GM18868 (cell line): ENCODE data around the gene ELFN1.

Source experiments
- ATAC-seq: cut with Tn5 transposase; IDR thresholded peaks from one replicate; pipeline ENCODE4 v1.9.1; 2021; ENCODE audit warnings: mild to moderate bottlenecking, moderate library complexity; ENCODE audit not compliant: unreplicated experiment

The ELFN1 gene

GRCh38 chr7:1662767-1663166, 7.3 kb upstream of the ELFN1 start:
- no peak for ATAC-seq

DNA sequence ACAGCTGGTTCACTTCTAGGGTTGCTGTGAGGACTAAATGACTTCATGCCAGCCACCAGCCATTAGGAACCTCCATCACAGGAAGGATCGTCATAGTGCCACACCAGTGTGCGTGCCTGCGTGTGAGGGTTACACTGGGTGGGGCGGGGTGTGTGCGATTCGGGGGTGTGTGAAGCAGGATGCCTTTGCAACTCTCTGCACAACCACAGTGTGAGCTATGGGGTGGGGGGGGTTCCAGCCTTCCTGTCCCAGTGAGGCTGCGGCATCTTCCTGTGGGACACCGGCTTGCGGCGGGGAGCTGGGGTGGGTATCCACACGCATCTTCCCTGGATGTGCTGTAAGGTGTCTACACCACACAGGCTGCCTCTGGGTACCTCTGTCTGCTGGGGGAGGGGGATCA, 6.9 kb upstream of the ELFN1 start:
- ATAC-seq: no peak

DNA sequence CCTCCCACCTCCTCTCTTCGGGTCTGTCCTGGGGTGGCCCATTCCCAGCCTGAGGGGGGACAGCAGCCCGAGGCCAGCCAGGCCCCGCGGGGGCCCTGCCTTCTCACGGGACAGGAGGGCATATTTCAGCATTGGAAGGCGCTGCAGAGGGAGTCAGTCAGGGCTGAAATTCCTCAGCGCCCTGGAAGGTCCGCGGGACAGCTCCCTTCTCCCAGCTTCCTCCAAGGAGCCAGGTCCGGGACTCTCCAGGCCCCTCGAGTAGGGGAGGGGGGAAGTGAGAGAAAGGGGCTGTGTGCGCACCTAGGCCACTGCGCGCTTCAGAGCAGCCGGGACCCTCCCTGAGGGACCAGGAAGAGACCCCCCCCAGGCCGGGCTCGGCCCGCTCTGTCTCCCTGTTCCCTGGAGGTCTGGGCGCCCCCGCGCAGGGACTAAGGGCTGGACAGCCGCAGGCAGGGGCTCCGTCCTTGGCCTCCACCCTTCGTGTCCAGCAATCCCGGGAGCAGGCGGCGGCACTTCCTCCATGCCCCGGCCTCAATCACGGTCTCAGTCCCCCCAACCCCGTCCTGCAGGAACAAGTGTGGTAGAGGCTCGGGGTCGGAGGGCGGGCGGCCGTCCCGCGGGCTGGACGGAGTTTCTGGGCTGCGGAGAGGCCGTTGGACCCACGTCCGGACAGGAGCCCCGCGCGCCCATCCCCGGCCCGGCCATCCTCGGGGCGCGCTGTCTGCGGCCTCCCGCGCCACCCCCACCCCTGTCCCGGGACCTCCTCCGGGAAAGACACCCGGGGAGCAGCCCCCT, 6.0 kb upstream of the ELFN1 start:
- no peak for ATAC-seq

- no peak for ATAC-seq
Measured at GRCh38 chr7:1664711-1665548, 5.1 kb upstream of the ELFN1 start.

DNA sequence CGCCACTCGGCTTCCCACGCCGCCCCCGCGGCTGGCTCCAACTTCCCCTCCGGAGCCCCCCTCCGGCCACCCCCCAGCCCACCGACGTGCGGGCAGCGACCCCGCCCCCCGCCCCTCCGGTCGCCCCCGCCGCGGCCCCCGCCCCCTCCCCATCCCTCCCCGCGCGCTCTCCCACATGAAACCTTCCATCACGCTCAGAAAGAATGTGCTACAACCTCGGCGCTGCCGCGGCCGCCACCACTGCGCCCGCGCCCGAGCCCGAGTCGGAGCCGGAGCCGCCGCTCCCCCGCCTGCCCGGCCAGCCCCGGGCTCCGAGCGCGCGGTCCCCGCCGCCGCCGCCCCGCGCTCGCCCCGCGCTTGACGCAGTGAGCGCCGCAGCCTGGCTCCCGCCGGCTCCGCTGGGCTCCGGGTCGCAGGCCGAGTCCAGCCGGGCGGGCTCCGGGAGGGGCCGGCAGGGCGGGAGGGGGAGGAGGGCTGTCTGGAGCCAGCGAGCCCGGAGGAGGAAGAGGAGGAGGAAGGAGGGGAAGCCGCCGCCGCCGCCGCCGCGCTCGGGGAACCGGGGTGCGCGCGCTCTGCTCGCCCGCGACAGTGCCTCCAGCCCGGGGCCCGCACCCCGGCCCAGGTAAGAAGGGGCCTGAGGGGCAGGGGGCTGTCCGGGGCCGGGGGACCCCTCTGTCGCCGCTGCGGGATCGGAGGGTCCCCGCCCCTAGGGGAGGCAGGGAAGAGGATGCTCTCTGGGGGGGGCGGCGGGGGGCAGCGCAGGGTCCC, 4.3 kb upstream of the ELFN1 start:
- ATAC-seq: no peak

DNA sequence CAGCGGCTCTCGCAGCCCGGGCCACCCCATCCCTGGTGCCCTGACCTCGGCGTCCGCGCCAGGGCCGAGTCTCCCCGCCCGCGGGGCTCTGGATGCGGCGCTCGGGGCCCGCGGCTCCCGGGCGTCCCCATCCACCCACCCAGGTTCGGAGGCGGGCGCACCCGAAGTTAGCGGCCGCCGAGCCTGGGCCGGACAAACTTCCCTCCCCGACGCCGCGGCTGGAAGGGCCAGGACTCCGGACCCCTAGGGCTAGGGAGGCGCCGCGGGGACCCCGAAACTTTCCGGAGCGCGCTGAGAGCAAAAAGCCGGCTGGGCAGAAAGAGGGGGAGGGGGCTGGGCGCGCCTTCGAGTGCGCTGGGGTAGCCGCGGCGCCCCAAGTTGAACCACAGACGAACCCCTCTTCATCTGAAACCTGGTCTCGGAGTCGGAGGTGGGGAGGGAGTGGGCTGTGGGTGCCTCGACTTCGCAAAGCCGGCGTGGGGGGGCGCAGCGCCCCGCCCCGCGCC, 3.7 kb upstream of the ELFN1 start:
- no peak for ATAC-seq

GRCh38 chr7:1666823-1667565, 3.1 kb upstream of the ELFN1 start:
- no peak for ATAC-seq

DNA sequence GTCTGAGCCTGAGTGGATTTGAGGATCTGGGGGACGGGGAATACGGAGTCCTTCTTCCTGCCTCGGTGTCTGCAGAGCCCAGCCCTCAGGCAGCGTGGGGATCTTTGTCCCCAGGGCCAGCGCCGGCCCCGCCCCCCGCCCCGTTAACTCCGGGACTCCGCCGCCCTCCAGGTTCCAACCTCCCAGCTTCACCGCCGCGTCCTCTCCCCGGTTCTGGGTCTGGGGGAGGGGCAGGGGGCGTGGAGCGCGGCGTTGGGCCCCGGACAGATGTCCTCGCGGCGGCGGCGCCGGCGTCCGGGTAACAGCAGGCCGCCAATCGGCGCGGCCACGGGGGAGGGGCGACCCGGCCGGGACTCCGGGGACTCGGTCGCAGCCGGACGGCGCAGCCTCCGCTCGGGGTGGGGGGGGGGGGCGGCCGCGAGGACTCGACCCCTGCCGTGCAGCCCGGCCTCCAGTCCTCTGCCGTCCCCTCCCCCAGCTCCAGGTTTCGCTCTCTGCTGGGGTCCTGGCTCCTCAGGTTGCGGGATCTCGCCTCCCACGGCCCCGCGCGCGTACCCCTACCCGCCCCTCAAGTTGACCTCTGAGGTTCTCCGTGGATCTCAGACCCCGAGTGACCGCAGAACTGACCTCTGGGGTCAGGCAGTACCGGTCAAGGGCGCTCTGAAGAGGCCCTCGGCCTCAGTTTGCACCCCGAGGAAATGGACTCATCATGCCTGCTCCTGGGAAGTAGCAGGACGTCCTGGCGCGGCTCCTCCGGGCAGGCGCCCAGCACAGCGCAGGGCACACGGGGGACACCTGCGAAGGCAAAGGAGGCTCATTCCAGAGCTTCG, 2.3 kb upstream of the ELFN1 start:
- ATAC-seq: no peak

GRCh38 chr7:1668396-1669063, 1.5 kb upstream of the ELFN1 start:
- no peak for ATAC-seq

DNA sequence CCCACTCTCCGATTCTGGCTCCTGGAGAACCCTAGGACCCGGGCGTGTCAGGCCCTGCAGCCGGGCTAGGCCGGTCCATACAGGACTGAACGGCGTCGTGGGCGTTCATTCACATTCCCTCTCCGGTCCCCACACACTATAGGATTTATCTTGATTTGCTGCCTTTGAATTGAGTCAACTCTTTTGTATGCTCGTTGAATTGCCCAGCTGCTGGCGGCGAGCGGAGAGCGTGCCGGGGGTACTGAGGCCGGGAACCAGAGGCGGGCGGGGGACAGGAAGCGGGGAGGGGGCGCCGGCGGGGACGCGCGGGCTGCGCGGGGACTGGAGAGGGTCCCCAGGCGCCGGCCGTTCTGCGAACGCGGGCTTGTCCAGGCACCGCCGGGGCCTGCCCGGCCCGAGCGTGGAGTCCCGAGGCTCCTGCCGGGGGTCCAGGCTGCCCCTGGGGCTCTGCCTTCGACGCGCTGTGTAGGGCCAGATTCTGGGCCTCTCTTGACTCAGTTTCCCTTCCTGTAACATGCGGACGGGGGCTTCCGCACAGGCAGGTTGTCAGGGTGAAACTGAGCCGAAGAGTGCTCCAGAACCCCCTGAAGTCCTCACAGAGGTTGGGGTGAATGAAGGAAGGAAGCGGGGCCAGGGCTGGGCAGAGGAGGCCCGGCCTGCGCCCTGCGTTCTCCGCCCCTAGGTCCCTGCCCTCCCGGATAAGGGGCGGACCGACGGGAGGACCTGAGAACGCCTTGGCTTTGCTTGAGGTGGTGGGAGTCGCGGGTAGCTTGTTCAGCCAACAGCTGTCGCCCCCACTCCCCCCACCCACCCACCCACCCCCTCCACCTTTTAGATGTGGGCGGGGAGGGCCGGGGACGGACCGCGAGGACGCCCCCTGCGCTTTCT, 769 bp upstream of the ELFN1 start:
- ATAC-seq: no peak

- ATAC-seq: no peak
Measured at GRCh38 chr7:1670894-1671593, 967 bp downstream of the ELFN1 start.

GRCh38 chr7:1671594-1672451, 1.7 kb downstream of the ELFN1 start:
- ATAC-seq: no peak

DNA sequence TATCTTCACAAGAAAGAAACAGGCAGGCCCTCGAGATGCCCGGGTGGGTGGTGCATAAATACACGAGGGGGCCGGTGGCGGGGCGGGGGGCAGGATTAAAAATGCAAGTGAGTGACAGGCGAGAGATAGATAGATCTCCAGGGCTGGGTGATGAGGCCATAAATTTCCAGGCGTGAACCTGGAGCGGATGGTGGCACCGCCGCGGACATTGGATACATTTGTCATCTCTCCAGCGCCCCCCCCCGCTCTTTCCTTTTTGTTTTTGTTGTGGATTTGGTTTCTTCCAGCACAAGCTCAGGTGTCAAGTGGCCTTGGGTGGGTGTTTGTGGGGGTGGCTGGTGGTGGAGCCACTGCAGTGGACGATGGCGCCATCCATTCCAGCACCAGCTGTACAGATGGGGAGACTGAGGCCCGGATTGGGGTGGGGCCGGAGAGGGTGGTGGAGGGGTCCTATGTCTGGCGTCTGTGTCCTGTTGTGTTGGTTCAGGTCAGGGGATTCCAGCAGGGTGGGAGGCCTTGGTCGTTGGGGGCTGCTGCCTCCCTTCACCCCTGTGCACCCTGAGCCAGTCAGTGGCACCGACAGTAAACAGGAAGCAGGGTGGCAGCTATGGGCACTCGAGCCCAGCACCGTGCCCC, 2.9 kb downstream of the ELFN1 start:
- no peak for ATAC-seq

GRCh38 chr7:1673581-1674118, 3.6 kb downstream of the ELFN1 start:
- ATAC-seq: no peak

- no peak for ATAC-seq
Measured at GRCh38 chr7:1674161-1675035, 4.3 kb downstream of the ELFN1 start.
